Measurements from ENCODE around the gene PLXND1.

The PLXND1 gene

DNA sequence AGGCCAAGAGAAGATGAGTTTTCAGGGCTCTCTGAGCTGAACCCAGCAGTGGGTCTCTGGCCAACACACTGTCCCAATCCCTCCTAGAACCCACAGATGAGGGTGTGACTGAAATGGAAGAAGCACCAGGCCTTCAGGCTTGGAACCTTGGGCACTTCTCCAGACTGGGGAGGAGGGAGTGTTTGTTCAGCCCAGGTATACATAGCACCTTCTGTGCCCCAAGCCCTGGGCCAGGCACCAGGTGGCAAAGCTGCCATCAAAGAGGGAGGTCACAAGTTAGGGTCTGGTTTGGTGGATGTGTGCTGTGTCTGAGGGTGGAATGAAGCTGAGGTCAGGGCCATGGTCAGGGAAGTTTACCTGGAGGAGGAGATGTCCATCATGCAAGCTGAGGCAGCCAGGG is 93.9 kb downstream of the PLXND1 start:
- Histone ChIP-seq H3K27me3 (ENCODE audit: low read depth) (no peaks in the 10 kb centered on the region), H3K4me1 (no peaks in the 10 kb centered on the region), H3K9me3 (no peaks in the 10 kb centered on the region), H3K36me3 (replicated peaks) (no peaks in the 10 kb centered on the region; the same call in 1 of the 2 replicates), H3K4me3 (no peak overlapping the region)
- no peak for DNase-seq (ENCODE audit: low spot score in 2 of 2)
- in situ Hi-C loops (cut with MboI; ENCODE audit: low sequenced_read_pairs): no loop called here

DNA sequence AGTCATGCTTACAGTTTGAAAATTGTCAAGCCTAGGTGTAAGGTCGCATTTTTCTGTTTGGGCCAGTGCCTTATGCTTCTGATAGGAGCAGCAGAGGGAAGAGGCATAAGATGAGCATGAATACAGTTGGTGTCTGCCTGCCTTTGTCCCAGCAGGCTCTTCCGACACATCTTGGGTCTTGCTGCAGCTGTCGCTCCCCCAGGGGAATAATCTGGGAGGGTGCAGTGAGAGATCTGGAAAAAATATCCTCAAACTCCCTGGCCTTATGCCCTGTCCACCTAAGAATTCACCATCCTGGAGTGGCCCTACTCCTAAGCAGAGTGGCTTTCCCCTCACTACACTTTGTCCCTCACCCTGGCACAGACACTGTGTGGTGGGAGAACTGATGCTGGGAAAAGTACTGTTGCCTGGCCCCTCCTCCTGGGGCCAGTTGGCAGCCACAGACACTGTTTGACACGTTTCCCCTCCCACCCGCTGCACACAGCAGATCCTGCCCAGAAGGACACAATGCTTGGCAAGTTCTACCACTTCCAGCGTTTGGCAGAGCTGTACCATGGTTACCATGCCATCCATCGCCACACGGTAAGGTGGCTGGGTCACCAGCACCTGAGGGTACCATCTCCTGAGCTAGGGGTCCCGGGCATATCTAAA is 99.2 kb downstream of the PLXND1 start:
- no peak for DNase-seq (ENCODE audit: low spot score in 2 of 2)
- no peaks in the 10 kb centered on the region for H3K4me1 ChIP-seq
- in situ Hi-C loops (cut with MboI; ENCODE audit: low sequenced_read_pairs): no loop called here
- H3K36me3 ChIP-seq (replicated peaks): no peaks in the 10 kb centered on the region; the same call in none of the 2 replicates
- no peaks in the 10 kb centered on the region for H3K27me3 ChIP-seq (ENCODE audit: low read depth)
- H3K9me3 ChIP-seq: no peaks in the 10 kb centered on the region
- no peak overlapping the region for H3K4me3 ChIP-seq

DNA sequence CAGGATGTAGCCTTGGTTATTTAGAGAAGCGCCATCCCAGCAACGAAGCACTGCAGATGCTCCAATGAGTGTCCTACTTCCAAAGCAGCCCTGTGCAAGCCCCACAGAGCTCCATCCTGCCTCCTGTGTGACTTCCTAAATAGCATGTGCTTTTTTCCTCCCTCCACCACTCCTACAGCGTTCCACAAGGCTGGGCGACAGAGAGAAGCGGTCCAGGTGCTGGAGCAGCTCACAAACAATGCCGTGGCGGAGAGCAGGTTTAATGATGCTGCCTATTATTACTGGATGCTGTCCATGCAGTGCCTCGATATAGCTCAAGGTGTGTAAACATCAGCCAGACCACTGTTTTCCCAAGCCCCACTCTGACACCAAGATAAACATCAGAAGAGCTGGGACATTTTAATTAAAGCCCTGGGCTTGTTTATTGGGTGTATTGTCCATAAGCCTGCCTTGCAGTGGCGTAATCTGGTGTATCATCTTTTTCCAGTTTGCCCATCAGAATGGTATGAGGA is 100.2 kb downstream of the PLXND1 start:
- no peak for DNase-seq (ENCODE audit: low spot score in 2 of 2)
- Histone ChIP-seq H3K9me3 (no peaks in the 10 kb centered on the region), H3K27me3 (ENCODE audit: low read depth) (no peaks in the 10 kb centered on the region), H3K4me3 (no peak overlapping the region), H3K36me3 (replicated peaks) (no peaks in the 10 kb centered on the region; the same call in none of the 2 replicates), H3K4me1 (no peaks in the 10 kb centered on the region)
- in situ Hi-C loops (cut with MboI; ENCODE audit: low sequenced_read_pairs): no loop called here

DNA sequence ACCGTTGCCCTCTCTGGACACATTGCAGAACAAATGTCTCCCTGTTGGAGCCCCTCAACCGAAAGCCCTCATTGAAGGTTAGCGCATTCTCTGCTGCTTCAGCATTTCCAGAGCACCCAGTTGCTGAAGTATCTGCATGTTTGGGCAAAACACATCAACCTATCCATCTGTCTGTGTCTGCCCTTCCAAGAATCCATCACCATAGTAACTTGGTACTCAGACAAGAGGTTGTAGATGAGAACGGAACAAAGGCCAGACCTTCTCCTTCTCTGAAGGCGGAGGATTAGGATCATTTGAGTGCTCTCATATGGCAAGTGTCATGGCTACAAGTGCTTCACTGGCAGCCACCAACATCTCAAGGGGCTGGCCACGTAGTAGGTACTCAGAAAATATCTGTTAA is 101.1 kb downstream of the PLXND1 start:
- H3K4me1 ChIP-seq: no peaks in the 10 kb centered on the region
- no peak overlapping the region for H3K4me3 ChIP-seq
- no peak for DNase-seq (ENCODE audit: low spot score in 2 of 2)
- in situ Hi-C loops (cut with MboI; ENCODE audit: low sequenced_read_pairs): no loop called here
- H3K9me3 ChIP-seq: no peaks in the 10 kb centered on the region
- no peaks in the 10 kb centered on the region; the same call in none of the 2 replicates for H3K36me3 ChIP-seq (replicated peaks)
- no peaks in the 10 kb centered on the region for H3K27me3 ChIP-seq (ENCODE audit: low read depth)
